ENCODE data around the gene CTNND1. TPM values are rescaled to one million over a fixed set of nuclear protein-coding genes. Genes with fewer than 3 reads are reported as not detected.

The CTNND1 gene
- total RNA-seq, 1 donor from 2014 or later = 105 TPM

DNA sequence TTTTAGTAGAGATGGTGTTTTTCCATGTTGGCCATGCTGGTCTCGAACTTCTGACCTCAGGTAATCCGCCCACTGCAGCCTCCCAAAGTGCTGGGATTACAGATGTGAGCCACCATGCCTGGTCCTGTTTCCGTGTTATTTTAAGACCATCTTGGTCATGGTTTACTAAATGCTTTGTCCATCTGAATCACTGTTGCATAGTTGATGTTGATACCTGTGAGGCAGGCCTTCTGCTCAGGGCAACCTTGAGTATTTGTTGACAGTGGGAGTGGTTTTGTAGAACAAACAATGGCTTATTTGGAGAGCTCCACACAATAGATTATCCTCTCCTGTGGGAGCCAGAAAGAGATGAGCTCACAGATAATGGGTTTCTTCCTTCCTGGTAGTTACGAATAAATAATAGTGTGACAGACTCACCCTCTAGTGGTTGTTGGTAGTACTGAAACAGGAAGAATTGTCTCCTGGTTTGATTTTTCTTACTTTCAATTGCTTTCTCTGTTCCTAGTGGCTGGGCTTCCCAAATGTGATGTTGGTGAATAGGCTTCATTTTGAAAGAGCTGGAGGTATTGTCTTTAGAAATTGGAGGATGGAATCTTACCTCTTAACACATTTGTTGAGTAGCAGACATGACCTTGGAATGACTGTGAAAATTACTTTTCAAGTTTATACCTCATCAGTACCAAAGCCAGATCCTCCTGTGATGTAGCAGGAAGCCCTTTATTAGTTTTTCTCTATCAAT, 39.0 kb downstream of the CTNND1 start:
- Histone ChIP-seq H3K36me3 (ENCODE audit: control insufficient read depth, insufficient read depth, low read length) (peaks cover 1% of the 10 kb centered on the region), H3K4me3 (ENCODE audit: low read depth, low read length) (no peak overlapping the region), H3K27me3 (ENCODE audit: control insufficient read depth, insufficient read depth, low read length) (no peaks in the 10 kb centered on the region)
- TF ChIP-seq, protein P1, sequence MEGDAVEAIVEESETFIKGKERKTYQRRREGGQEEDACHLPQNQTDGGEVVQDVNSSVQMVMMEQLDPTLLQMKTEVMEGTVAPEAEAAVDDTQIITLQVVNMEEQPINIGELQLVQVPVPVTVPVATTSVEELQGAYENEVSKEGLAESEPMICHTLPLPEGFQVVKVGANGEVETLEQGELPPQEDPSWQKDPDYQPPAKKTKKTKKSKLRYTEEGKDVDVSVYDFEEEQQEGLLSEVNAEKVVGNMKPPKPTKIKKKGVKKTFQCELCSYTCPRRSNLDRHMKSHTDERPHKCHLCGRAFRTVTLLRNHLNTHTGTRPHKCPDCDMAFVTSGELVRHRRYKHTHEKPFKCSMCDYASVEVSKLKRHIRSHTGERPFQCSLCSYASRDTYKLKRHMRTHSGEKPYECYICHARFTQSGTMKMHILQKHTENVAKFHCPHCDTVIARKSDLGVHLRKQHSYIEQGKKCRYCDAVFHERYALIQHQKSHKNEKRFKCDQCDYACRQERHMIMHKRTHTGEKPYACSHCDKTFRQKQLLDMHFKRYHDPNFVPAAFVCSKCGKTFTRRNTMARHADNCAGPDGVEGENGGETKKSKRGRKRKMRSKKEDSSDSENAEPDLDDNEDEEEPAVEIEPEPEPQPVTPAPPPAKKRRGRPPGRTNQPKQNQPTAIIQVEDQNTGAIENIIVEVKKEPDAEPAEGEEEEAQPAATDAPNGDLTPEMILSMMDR (IDR thresholded peaks at IDR 0.05; ENCODE audit: insufficient read depth, low read length, poor library complexity, severe bottlenecking) = peak; percentile 70
- peak; percentile 45 for DNase-seq (ENCODE audit: low read depth)

DNA sequence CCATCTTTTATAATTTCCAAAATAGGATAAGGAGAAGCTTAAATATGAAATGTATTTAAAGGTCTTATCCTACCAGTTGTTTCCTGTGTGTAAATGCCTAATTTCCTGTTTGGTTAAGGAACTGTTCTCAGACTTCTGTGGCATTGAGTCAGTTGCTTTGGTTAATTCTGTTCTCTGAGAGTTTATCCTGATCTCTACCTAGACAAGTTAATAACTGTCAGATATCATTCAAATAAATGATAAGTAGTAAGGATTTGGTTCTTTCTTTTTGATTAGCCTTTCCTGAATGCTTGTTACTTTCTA, 39.5 kb downstream of the CTNND1 start:
- TF ChIP-seq, protein P1 (IDR thresholded peaks at IDR 0.05; ENCODE audit: insufficient read depth, low read length, poor library complexity, severe bottlenecking) = no peak
- no peak for DNase-seq (ENCODE audit: low read depth)
- peaks cover 1% of the 10 kb centered on the region for H3K36me3 ChIP-seq (ENCODE audit: control insufficient read depth, insufficient read depth, low read length)

DNA sequence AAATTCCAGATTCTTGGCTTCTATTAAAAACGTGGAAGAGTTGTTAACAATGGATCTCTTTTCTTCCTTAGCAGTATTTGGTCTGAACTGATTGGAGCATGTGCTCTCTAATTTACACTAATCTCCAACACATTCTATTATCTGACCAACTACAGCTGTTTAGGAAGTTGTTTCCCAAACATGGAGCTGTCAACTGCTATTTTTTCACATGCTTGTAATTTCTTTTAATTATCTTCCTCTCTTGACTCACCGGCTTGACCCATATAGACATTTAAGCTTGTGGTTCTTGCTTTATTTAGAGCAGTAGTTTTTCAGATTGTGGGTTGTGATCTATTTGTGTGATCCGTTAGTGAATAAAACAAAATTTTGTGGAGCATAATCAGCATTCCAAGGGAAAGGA, 40.8 kb downstream of the CTNND1 start:
- TF ChIP-seq, protein P1 (IDR thresholded peaks at IDR 0.05; ENCODE audit: insufficient read depth, low read length, poor library complexity, severe bottlenecking) = no peak
- H3K27me3 ChIP-seq (ENCODE audit: control insufficient read depth, insufficient read depth, low read length) = no peaks in the 10 kb centered on the region
- H3K36me3 ChIP-seq (ENCODE audit: control insufficient read depth, insufficient read depth, low read length) = peaks cover 1% of the 10 kb centered on the region
- DNase-seq (ENCODE audit: low read depth) = no peak
- no peak overlapping the region for H3K4me3 ChIP-seq (ENCODE audit: low read depth, low read length)

More for the DNA sequence above, 39.5 kb downstream of the CTNND1 start:
- no peak overlapping the region for H3K4me3 ChIP-seq (ENCODE audit: low read depth, low read length)
- H3K27me3 ChIP-seq (ENCODE audit: control insufficient read depth, insufficient read depth, low read length) = no peaks in the 10 kb centered on the region

DNA sequence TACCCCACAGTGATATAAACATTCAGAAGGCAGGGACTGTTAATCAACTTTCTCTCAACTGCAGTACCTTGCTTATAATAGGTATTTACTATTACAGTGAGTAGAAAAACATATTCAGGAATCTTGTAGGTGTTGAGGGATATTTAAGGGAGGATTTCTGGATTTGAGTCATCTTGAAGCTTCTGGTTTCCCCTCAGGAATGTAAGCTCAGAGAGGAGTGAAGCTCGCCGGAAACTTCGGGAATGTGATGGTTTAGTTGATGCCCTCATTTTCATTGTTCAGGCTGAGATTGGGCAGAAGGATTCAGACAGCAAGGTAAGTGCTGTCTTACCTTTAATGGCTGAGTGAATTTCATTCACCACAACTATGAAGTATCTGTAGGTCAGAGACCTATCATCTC, 42.9 kb downstream of the CTNND1 start:
- no peak for DNase-seq (ENCODE audit: low read depth)
- TF ChIP-seq, protein P1 (IDR thresholded peaks at IDR 0.05; ENCODE audit: insufficient read depth, low read length, poor library complexity, severe bottlenecking) = no peak
- Histone ChIP-seq H3K27me3 (ENCODE audit: control insufficient read depth, insufficient read depth, low read length) (no peaks in the 10 kb centered on the region), H3K36me3 (ENCODE audit: control insufficient read depth, insufficient read depth, low read length) (peaks cover 1% of the 10 kb centered on the region), H3K4me3 (ENCODE audit: low read depth, low read length) (no peak overlapping the region)

DNA sequence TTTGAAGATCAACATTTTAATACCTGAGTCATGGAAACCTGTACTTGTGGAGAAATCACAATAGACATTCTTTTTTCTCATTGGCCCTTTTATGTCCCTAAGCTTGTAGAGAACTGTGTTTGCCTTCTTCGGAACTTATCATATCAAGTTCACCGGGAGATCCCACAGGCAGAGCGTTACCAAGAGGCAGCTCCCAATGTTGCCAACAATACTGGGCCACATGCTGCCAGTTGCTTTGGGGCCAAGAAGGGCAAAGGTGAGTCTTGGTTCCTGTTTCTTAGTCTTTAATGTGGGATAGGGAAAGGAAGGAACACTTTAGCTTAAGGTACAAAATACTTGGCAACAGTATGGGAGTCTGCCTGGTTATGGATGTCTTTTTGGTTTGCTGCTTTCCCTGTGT, 44.2 kb downstream of the CTNND1 start:
- no peak for DNase-seq (ENCODE audit: low read depth)
- peaks cover 1% of the 10 kb centered on the region for H3K36me3 ChIP-seq (ENCODE audit: control insufficient read depth, insufficient read depth, low read length)
- no peak overlapping the region for H3K4me3 ChIP-seq (ENCODE audit: low read depth, low read length)
- no peaks in the 10 kb centered on the region for H3K27me3 ChIP-seq (ENCODE audit: control insufficient read depth, insufficient read depth, low read length)
- TF ChIP-seq, protein P1 (IDR thresholded peaks at IDR 0.05; ENCODE audit: insufficient read depth, low read length, poor library complexity, severe bottlenecking) = no peak

DNA sequence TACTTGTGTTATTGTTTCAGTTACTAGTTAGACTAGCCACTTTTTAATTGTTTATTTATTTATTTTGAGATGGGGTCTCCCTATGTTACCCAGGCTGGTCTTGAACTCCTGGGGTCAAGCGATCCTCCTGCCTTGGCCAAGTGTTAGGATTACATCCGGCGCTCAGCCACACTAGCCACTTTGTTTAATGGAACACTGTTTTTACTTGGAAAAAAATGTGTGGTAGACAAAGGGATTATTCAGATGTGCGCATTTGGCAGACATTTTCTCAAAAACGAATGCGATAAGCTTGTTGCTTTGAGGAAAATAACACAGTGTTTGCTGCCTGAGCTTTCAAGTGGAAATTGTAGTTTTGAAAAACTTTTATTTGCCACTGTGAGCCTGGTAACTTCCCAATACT, 51.0 kb downstream of the CTNND1 start:
- no peak overlapping the region for H3K4me3 ChIP-seq (ENCODE audit: low read depth, low read length)
- TF ChIP-seq, protein P1 (IDR thresholded peaks at IDR 0.05; ENCODE audit: insufficient read depth, low read length, poor library complexity, severe bottlenecking) = no peak
- H3K36me3 ChIP-seq (ENCODE audit: control insufficient read depth, insufficient read depth, low read length) = no peaks in the 10 kb centered on the region
- H3K27me3 ChIP-seq (ENCODE audit: control insufficient read depth, insufficient read depth, low read length) = no peaks in the 10 kb centered on the region
- no peak for DNase-seq (ENCODE audit: low read depth)
